Cardiac fibroblast (primary cell): ENCODE measurements around the gene THSD1.
"Not testable (repeated sequence)": the region's sequence is repeated elsewhere in the genome, so short reads cannot be mapped to it uniquely, and the experiment has no call there.

Experiments
- DNase-seq, 2 donors: peaks; one replicate each; pipeline versions ENCODE4 v3.0.0 to v3.0.0-alpha.2; 2010; ENCODE audit warnings: low read depth in 2 of 2
- H3K4me3 ChIP-seq, 2 donors: replicated peaks in 1 of 2; 1 replicate in 1 of 2; 2 replicates in 1 of 2; pipeline ENCODE4 v1.5.1; 2011; ENCODE audit warnings: low read depth in 2 of 2, low read length in 2 of 2, mild to moderate bottlenecking in 2 of 2, moderate library complexity in 1 of 2
- TF ChIP-seq, protein P1 (sequence below): IDR thresholded peaks from one replicate; pipeline ENCODE4 v1.5.1; 2011; ENCODE audit warnings: low read depth, mild to moderate bottlenecking, low read length, inconsistent platforms

THSD1 gene

DNA sequence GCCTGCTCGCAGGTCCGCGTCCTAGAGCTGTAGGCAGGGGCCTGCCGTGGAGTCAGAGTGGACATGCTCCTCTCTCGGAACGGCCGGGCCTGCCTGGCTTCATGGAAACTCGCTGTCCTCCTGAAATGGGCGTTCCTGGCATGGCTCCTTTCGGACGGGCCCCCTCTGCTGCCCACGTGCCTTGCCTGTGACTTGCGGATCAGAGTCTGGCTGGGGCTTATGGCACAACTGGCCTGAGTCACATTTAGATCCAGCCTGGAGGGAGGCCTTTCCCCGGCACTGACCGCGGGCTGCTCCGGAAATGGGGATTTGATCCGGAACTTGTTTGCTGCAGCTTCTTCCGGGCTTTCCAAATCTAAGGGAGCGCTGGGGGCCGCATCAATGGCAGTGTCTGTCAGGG, 28.1 kb downstream of the THSD1 start:
- DNase-seq: no peak
- no peak overlapping the region for H3K4me3 ChIP-seq
- TF ChIP-seq, protein P1, sequence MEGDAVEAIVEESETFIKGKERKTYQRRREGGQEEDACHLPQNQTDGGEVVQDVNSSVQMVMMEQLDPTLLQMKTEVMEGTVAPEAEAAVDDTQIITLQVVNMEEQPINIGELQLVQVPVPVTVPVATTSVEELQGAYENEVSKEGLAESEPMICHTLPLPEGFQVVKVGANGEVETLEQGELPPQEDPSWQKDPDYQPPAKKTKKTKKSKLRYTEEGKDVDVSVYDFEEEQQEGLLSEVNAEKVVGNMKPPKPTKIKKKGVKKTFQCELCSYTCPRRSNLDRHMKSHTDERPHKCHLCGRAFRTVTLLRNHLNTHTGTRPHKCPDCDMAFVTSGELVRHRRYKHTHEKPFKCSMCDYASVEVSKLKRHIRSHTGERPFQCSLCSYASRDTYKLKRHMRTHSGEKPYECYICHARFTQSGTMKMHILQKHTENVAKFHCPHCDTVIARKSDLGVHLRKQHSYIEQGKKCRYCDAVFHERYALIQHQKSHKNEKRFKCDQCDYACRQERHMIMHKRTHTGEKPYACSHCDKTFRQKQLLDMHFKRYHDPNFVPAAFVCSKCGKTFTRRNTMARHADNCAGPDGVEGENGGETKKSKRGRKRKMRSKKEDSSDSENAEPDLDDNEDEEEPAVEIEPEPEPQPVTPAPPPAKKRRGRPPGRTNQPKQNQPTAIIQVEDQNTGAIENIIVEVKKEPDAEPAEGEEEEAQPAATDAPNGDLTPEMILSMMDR: no peak

DNA sequence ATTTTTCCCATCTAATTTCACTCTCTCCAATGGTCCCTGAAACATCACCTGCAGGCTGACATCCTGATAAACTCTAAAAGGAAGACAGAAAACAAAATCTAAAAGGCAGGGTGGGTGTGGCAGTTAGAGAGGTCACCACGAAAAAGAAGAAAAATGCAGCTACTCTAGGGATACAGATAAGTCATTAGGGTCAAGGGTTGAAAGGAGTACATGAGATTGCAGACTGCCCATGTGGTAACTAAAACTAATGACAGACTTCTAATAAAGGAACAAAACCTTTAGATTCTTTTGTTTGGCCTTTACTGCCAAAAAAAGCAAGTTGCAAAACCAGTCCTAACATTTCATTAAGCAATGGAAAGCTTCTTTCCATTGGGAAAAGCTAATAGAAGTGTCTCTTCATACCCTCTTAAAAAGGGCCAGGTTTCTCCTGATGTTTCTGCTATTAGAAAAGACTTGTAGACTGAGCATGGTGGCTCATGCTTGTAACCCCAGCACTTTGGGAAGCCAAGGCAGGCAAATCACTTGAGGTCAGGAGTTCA, 31.0 kb downstream of the THSD1 start:
- peak in 1 of 2 donors; percentile 18 for DNase-seq

DNA sequence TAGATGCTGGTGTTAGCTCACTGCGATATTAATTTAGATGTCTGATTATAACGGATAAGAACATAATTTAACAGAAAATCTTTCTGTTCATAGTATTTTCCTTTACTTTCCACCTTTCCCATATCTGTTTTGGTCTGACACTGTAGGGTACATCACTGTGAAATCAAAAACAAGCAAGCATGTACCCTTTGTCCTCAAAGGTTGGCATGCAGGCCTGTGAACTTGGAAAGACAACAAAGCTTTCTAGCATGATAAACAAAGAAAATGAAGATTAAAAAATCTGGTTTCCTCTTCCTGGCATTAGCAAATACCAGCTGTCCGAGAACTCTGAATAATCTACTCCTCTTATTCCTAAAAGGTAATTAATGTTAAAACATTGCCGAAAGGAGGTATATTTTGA, 31.6 kb downstream of the THSD1 start:
- H3K4me3 ChIP-seq: no peak overlapping the region
- TF ChIP-seq, protein P1: no peak
- DNase-seq: no peak

More for the DNA sequence above, 31.0 kb downstream of the THSD1 start:
- TF ChIP-seq, protein P1: no peak
- H3K4me3 ChIP-seq: no peak overlapping the region

GRCh38 chr13:52373277-52373676, 32.7 kb downstream of the THSD1 start:
- DNase-seq: peak in 1 of 2 donors; percentile 26
- H3K4me3 ChIP-seq: not testable (repeated sequence)

- peak; percentile 46 to 59 for DNase-seq
- TF ChIP-seq, protein P1: no peak
- H3K4me3 ChIP-seq: no peak overlapping the region
Measured at GRCh38 chr13:52371736-52372247, 34.2 kb downstream of the THSD1 start.

DNA sequence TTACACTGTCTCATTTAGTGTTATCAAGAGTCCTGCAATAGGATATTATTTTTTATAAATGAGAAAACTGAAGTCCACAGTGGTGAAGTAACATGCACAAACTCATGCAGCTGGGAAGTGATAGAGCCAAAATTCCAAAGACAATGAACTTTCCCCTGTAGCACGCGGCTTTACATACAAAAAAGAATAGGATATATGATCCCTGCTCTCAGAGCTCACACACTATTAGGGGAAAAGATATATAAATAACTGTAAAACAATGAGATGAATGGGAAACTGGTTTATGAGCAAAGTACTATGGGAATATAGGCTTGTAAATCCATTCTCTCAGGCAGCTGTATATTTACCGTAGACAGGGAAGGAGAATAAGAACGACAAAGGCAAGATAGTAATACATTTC, 39.7 kb downstream of the THSD1 start:
- TF ChIP-seq, protein P1: no peak

GRCh38 chr13:52362169-52362887, 43.6 kb downstream of the THSD1 start:
- not testable (repeated sequence) for DNase-seq, H3K4me3 ChIP-seq

More for the DNA sequence above, 39.7 kb downstream of the THSD1 start:
- DNase-seq: peak in 1 of 2 donors; percentile 17
- H3K4me3 ChIP-seq: no peak overlapping the region
